ENCODE measurements around the gene SYNPO.

Gene SYNPO

DNA sequence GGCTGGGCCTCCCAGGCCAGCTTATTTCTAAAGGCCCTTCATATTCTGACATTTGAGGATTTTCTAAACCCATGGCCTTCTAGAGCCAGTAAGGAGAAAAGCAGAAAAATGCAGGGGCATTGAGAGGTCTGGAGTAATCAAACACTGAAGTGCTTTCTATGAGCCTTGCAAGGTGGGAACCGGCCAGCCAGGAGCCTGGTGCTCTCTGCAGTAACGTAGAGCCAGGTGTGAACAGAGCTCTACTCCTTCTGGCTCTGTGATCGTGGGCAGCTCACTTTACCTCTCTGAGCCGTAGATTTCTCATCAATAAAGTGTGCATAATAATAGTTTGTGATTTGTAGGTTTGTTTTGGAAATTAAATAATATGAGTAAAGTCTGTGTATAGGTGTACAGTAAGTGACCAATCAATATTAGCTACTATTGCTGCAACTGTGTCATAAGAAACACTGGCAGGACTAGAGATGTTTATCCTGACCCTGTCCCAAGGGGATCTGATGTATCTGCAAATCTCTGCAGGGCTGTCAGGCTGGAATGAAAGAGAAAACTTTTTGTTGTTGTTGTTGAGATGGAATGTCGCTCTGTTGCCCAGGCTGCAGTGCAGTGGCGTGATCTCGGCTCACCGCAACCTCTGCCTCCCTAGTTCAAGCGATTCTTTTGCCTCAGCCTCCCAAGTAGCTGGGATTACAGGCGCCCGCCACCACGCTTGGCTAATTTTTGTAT lies 2.7 kb downstream of the SYNPO start:
- no peaks in the 10 kb centered on the region for H3K27me3 ChIP-seq (ENCODE audit: low read length)
- TF ChIP-seq EZH2phosphoT487 (conservative IDR thresholded peaks at IDR 0.05; ENCODE audit: low read length), result no peak
- TF ChIP-seq, protein P1, sequence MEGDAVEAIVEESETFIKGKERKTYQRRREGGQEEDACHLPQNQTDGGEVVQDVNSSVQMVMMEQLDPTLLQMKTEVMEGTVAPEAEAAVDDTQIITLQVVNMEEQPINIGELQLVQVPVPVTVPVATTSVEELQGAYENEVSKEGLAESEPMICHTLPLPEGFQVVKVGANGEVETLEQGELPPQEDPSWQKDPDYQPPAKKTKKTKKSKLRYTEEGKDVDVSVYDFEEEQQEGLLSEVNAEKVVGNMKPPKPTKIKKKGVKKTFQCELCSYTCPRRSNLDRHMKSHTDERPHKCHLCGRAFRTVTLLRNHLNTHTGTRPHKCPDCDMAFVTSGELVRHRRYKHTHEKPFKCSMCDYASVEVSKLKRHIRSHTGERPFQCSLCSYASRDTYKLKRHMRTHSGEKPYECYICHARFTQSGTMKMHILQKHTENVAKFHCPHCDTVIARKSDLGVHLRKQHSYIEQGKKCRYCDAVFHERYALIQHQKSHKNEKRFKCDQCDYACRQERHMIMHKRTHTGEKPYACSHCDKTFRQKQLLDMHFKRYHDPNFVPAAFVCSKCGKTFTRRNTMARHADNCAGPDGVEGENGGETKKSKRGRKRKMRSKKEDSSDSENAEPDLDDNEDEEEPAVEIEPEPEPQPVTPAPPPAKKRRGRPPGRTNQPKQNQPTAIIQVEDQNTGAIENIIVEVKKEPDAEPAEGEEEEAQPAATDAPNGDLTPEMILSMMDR (IDR thresholded peaks at IDR 0.05; ENCODE audit: insufficient read depth, low read length, poor library complexity, severe bottlenecking), result no peak
- no peaks in the 10 kb centered on the region for H3F3A ChIP-seq (ENCODE audit: insufficient read depth)
- H3K36me3 ChIP-seq (ENCODE audit: low read length), result no peaks in the 10 kb centered on the region
- H4K20me1 ChIP-seq (ENCODE audit: low read depth, low read length), result no peaks in the 10 kb centered on the region
- H3K9ac ChIP-seq (ENCODE audit: low read length), result no peak overlapping the region
- H3K27ac ChIP-seq (ENCODE audit: low read depth, low read length), result no peak overlapping the region
- no peak overlapping the region for H3K4me3 ChIP-seq (ENCODE audit: insufficient read depth, low read length, poor library complexity, severe bottlenecking)
- no peaks in the 10 kb centered on the region for H3K9me2 ChIP-seq (replicated peaks; ENCODE audit: insufficient read depth, low read length)
- H3K4me2 ChIP-seq (ENCODE audit: low read depth, low read length, poor library complexity, severe bottlenecking), result no peak overlapping the region
- H3K79me2 ChIP-seq (ENCODE audit: insufficient read depth, low read length), result no peaks in the 10 kb centered on the region
- H3K9me3 ChIP-seq (ENCODE audit: insufficient read depth, low read length), result no peaks in the 10 kb centered on the region
- no peak overlapping the region for H2AFZ ChIP-seq (ENCODE audit: low read depth, low read length, severe bottlenecking)

- no peak overlapping the region for H3K9ac ChIP-seq (ENCODE audit: low read length)
- no peak overlapping the region for H3K27ac ChIP-seq (ENCODE audit: low read depth, low read length)
- H3K4me2 ChIP-seq (ENCODE audit: low read depth, low read length, poor library complexity, severe bottlenecking), result no peak overlapping the region
- no peaks in the 10 kb centered on the region for H4K20me1 ChIP-seq (ENCODE audit: low read depth, low read length)
- no peaks in the 10 kb centered on the region for H3K9me3 ChIP-seq (ENCODE audit: insufficient read depth, low read length)
- H3K4me3 ChIP-seq (ENCODE audit: insufficient read depth, low read length, poor library complexity, severe bottlenecking), result no peak overlapping the region
- TF ChIP-seq EZH2phosphoT487 (conservative IDR thresholded peaks at IDR 0.05; ENCODE audit: low read length), result no peak
- TF ChIP-seq, protein P1 (IDR thresholded peaks at IDR 0.05; ENCODE audit: insufficient read depth, low read length, poor library complexity, severe bottlenecking), result no peak
- no peaks in the 10 kb centered on the region for H3K79me2 ChIP-seq (ENCODE audit: insufficient read depth, low read length)
- no peaks in the 10 kb centered on the region for H3K36me3 ChIP-seq (ENCODE audit: low read length)
- H3F3A ChIP-seq (ENCODE audit: insufficient read depth), result no peaks in the 10 kb centered on the region
- H2AFZ ChIP-seq (ENCODE audit: low read depth, low read length, severe bottlenecking), result no peak overlapping the region
- H3K27me3 ChIP-seq (ENCODE audit: low read length), result no peaks in the 10 kb centered on the region
- no peaks in the 10 kb centered on the region for H3K9me2 ChIP-seq (replicated peaks; ENCODE audit: insufficient read depth, low read length)
These were observed 3.6 kb downstream of the SYNPO start for GRCh38 chr5:150644058-150644457.

GRCh38 chr5:150644514-150644913 lies 4.1 kb downstream of the SYNPO start:
- Histone ChIP-seq H3K9me2 (replicated peaks; ENCODE audit: insufficient read depth, low read length) (no peaks in the 10 kb centered on the region), H2AFZ (ENCODE audit: low read depth, low read length, severe bottlenecking) (no peak overlapping the region), H3K27ac (ENCODE audit: low read depth, low read length) (no peak overlapping the region), H3K36me3 (ENCODE audit: low read length) (no peaks in the 10 kb centered on the region), H3K9ac (ENCODE audit: low read length) (no peak overlapping the region), H3K27me3 (ENCODE audit: low read length) (no peaks in the 10 kb centered on the region), H3K79me2 (ENCODE audit: insufficient read depth, low read length) (no peaks in the 10 kb centered on the region), H3K4me3 (ENCODE audit: insufficient read depth, low read length, poor library complexity, severe bottlenecking) (no peak overlapping the region), H3K4me2 (ENCODE audit: low read depth, low read length, poor library complexity, severe bottlenecking) (no peak overlapping the region), H3K9me3 (ENCODE audit: insufficient read depth, low read length) (no peaks in the 10 kb centered on the region), H4K20me1 (ENCODE audit: low read depth, low read length) (no peaks in the 10 kb centered on the region), H3F3A (ENCODE audit: insufficient read depth) (no peaks in the 10 kb centered on the region)
- TF ChIP-seq, protein P1 (IDR thresholded peaks at IDR 0.05; ENCODE audit: insufficient read depth, low read length, poor library complexity, severe bottlenecking), result no peak
- no peak for TF ChIP-seq EZH2phosphoT487 (conservative IDR thresholded peaks at IDR 0.05; ENCODE audit: low read length)
